PC-9 (cell line): Measurements from ENCODE around the gene SLC2A9. TPM values are rescaled to one million over a fixed set of nuclear protein-coding genes. Genes with fewer than 3 reads are reported as not detected.

Experiments
- BruUV-seq: library from RNA; stranded (reverse); fragments of 400-500 nt; replicated peaks from 2 replicates; lab custom pipeline; 2021; lab: Mats Ljungman, UMichigan
- CTCF ChIA-PET: fragments of 300-600 bp; sonication (Branson Sonifier 250); formaldehyde crosslinking; loops from one replicate; lab custom pipeline; 2022; ENCODE audit warnings: antibody characterized with exemption; lab: Charles Lee
- POLR2A ChIA-PET: fragments of 300-600 bp; sonication (Branson Sonifier 250); formaldehyde crosslinking; loops from one replicate; lab custom pipeline; 2022; ENCODE audit warnings: antibody characterized with exemption; ENCODE audit not compliant: unreplicated experiment; lab: Charles Lee
- DNase-seq, 2 experiments: peaks; one replicate each; pipeline versions ENCODE4 v3.0.0 to v3.0.0-alpha.2; 2015 to 2022; ENCODE audit warnings: mixed read lengths in 1 of 2
- H2AFZ ChIP-seq: fragments of 200-600 bp; sonication (generic); 2 replicates; pipeline ENCODE4 v1.8.1; 2017; ENCODE audit warnings: antibody characterized with exemption
- H3F3A ChIP-seq: fragments of 200-600 bp; sonication (generic); 2 replicates; pipeline ENCODE4 v1.8.1; 2017; ENCODE audit warnings: antibody characterized with exemption, mild to moderate bottlenecking, low read depth; ENCODE audit not compliant: insufficient read depth
- H3K27ac ChIP-seq: fragments of 200-600 bp; sonication (generic); 2 replicates; pipeline ENCODE4 v1.6.1; 2016; ENCODE audit warnings: mixed run types
- H3K27me3 ChIP-seq: fragments of 200-600 bp; sonication (generic); 2 replicates; pipeline ENCODE4 v1.6.1; 2016; ENCODE audit warnings: low read depth, mixed run types; ENCODE audit not compliant: insufficient read depth
- H3K36me3 ChIP-seq: fragments of 200-600 bp; sonication (generic); 2 replicates; pipeline ENCODE4 v1.6.1; 2016; ENCODE audit warnings: low read depth, mixed run types
- H3K4me1 ChIP-seq: fragments of 200-600 bp; sonication (generic); replicated peaks from 2 replicates; pipeline ENCODE4 v1.6.1; 2016; ENCODE audit warnings: mixed run types; ENCODE audit not compliant: insufficient read depth
- H3K4me2 ChIP-seq: fragments of 200-600 bp; sonication (generic); 2 replicates; pipeline ENCODE4 v1.6.1; 2017; ENCODE audit warnings: mixed run types
- H3K4me3 ChIP-seq: fragments of 200-600 bp; sonication (generic); 2 replicates; pipeline ENCODE4 v1.6.1; 2016; ENCODE audit warnings: mixed run types
- H3K79me2 ChIP-seq: fragments of 200-600 bp; sonication (generic); 2 replicates; pipeline ENCODE4 v1.6.1; 2017; ENCODE audit warnings: low read depth, mixed run types
- H3K9me2 ChIP-seq: fragments of 200-600 bp; sonication (generic); 2 replicates; pipeline ENCODE4 v1.8.1; 2017; ENCODE audit warnings: mild to moderate bottlenecking; ENCODE audit not compliant: insufficient read depth
- H3K9me3 ChIP-seq: fragments of 200-600 bp; sonication (generic); 2 replicates; pipeline ENCODE4 v1.8.1; 2016; ENCODE audit warnings: low read depth; ENCODE audit not compliant: insufficient read depth
- H4K20me1 ChIP-seq: fragments of 200-600 bp; sonication (generic); 2 replicates; pipeline ENCODE4 v1.8.1; 2017; ENCODE audit not compliant: insufficient read depth
- CTCF ChIP-seq: fragments of 200-600 bp; sonication (generic); conservative IDR thresholded peaks from 2 replicates; pipeline ENCODE4 v1.6.1; 2017; ENCODE audit warnings: mixed run types, antibody characterized with exemption, mild to moderate bottlenecking, moderate library complexity
- EZH2 ChIP-seq: fragments of 200-600 bp; sonication (generic); IDR thresholded peaks from 2 replicates; pipeline ENCODE4 v1.8.0; 2017; ENCODE audit warnings: antibody characterized with exemption, low read depth
- intact Hi-C: fragments of 100-400 bp; cut with micrococcal nuclease; formaldehyde crosslinking; loops from one replicate; pipeline ENCODE4 v1.10.0; 2022; ENCODE audit not compliant: unreplicated experiment
- total RNA-seq: library from RNA; stranded (reverse); gene quantifications from 2 replicates; pipeline ENCODE4 v1.2.3, GENCODE V29; 2021

The SLC2A9 gene
- total RNA-seq, 1 experiment from 2014 or later = 0.28 TPM

GRCh38 chr4:9918484-9918883 is 102.8 kb downstream of the SLC2A9 start:
- H3K36me3 ChIP-seq = no peaks in the 10 kb centered on the region
- no peaks in the 10 kb centered on the region for H4K20me1 ChIP-seq
- TF ChIP-seq CTCF (no peak), EZH2 (no peak)
- no peak overlapping the region for H3K4me3 ChIP-seq
- H3K9me3 ChIP-seq = no peaks in the 10 kb centered on the region
- H2AFZ ChIP-seq = no peak overlapping the region
- intact Hi-C loops = no loop called here
- H3K9me2 ChIP-seq = no peaks in the 10 kb centered on the region
- H3K4me2 ChIP-seq = no peak overlapping the region
- no peak for DNase-seq
- no TSS peak for BruUV-seq
- no peaks in the 10 kb centered on the region for H3K27me3 ChIP-seq
- ChIA-PET CTCF (no interaction called here), POLR2A (no interaction called here)
- no peak overlapping the region for H3K27ac ChIP-seq
- no peaks in the 10 kb centered on the region for H3K79me2 ChIP-seq
- no peaks in the 10 kb centered on the region for H3F3A ChIP-seq
- no peaks in the 10 kb centered on the region for H3K4me1 ChIP-seq

- CTCF ChIA-PET = no interaction called here
- no peak for DNase-seq
Observed at GRCh38 chr4:9916937-9917336, 104.4 kb downstream of the SLC2A9 start.

GRCh38 chr4:9916346-9916745 is 105.0 kb downstream of the SLC2A9 start:
- Histone ChIP-seq H3K36me3 (no peaks in the 10 kb centered on the region), H4K20me1 (no peaks in the 10 kb centered on the region), H3K27me3 (no peaks in the 10 kb centered on the region), H3K9me2 (no peaks in the 10 kb centered on the region), H3K4me1 (no peaks in the 10 kb centered on the region), H3F3A (no peaks in the 10 kb centered on the region), H2AFZ (no peak overlapping the region), H3K4me3 (no peak overlapping the region), H3K9me3 (no peaks in the 10 kb centered on the region), H3K27ac (no peak overlapping the region), H3K79me2 (no peaks in the 10 kb centered on the region), H3K4me2 (no peak overlapping the region)
- intact Hi-C loops = no loop called here
- POLR2A ChIA-PET = no interaction called here
- CTCF ChIA-PET = no interaction called here
- BruUV-seq = no TSS peak
- no peak for DNase-seq
- TF ChIP-seq EZH2 = no peak

More at GRCh38 chr4:9916937-9917336, 104.4 kb downstream of the SLC2A9 start:
- H3K4me3 ChIP-seq = no peak overlapping the region
- H3K36me3 ChIP-seq = no peaks in the 10 kb centered on the region
- intact Hi-C loops = no loop called here
- no peak overlapping the region for H2AFZ ChIP-seq
- no peaks in the 10 kb centered on the region for H3F3A ChIP-seq
- no peaks in the 10 kb centered on the region for H3K27me3 ChIP-seq
- POLR2A ChIA-PET = no interaction called here
- H3K27ac ChIP-seq = no peak overlapping the region
- no peaks in the 10 kb centered on the region for H3K79me2 ChIP-seq
- no peaks in the 10 kb centered on the region for H3K9me3 ChIP-seq
- BruUV-seq = no TSS peak
- H3K4me1 ChIP-seq = no peaks in the 10 kb centered on the region
- no peaks in the 10 kb centered on the region for H4K20me1 ChIP-seq
- no peak overlapping the region for H3K4me2 ChIP-seq
- no peak for TF ChIP-seq CTCF
- TF ChIP-seq EZH2 = no peak
- H3K9me2 ChIP-seq = no peaks in the 10 kb centered on the region

- H3K9me3 ChIP-seq = no peaks in the 10 kb centered on the region
- H3K4me3 ChIP-seq = no peak overlapping the region
- H3K27me3 ChIP-seq = peaks cover 12% of the 10 kb centered on the region; the same call in 1 of the 2 replicates
- ChIA-PET CTCF (no interaction called here), POLR2A (no interaction called here)
- H3F3A ChIP-seq = no peaks in the 10 kb centered on the region
- no peak overlapping the region for H3K27ac ChIP-seq
- TF ChIP-seq EZH2 = no peak
- no peak for TF ChIP-seq CTCF
- intact Hi-C loops = no loop called here
- no peaks in the 10 kb centered on the region for H4K20me1 ChIP-seq
- no peaks in the 10 kb centered on the region for H3K4me1 ChIP-seq
- H3K9me2 ChIP-seq = no peaks in the 10 kb centered on the region
- no peaks in the 10 kb centered on the region for H3K36me3 ChIP-seq
- no peaks in the 10 kb centered on the region for H3K79me2 ChIP-seq
- no peak for DNase-seq
- H2AFZ ChIP-seq = no peak overlapping the region
- H3K4me2 ChIP-seq = no peak overlapping the region
- BruUV-seq = no TSS peak
Observed at GRCh38 chr4:9913846-9914245, 107.5 kb downstream of the SLC2A9 start.
